ENCODE data around the gene DNAJC12. TPM values are rescaled to one million over a fixed set of nuclear protein-coding genes. Genes with fewer than 3 reads are reported as not detected.
"Not testable (repeated sequence)": the region's sequence is repeated elsewhere in the genome, so short reads cannot be mapped to it uniquely, and the experiment has no call there.

DNAJC12 gene
- total RNA-seq, 4 donors from 2014 or later: 8.6 to 15.0 (median 11.9) TPM

- DNase-seq (peak in 1 of 2 donors; percentile 16), ATAC-seq (peak; percentile 55 to 67)
- no peaks in the 10 kb centered on the region for H3K9me3 ChIP-seq
- no peaks in the 10 kb centered on the region for H3K27me3 ChIP-seq
- in situ Hi-C loops (cut with MboI; ENCODE audit: low sequenced_read_pairs in 4 of 4): loop anchor here in 2 of 4 donors (10.0 to 25.0 kb wide), 3 partner anchors 178 to 453 kb away; partner anchors contain the start of genes HERC4 (in 1 of the 2), HNRNPH3 (in 1 of the 2) and PBLD (in 1 of the 2)
- intact Hi-C loops (cut with DNase I; ENCODE audit: low total_unique reads): loop anchor here (1.0 to 10.0 kb wide), 6 partner anchors 28 to 447 kb away; partner anchors contain the start of gene HERC4
- TF ChIP-seq CTCF (IDR thresholded peaks at IDR 0.05 in 4 of 5, conservative IDR thresholded peaks at IDR 0.05 in 1 of 5) (no peak), POLR2A (IDR thresholded peaks at IDR 0.05) (no peak)
- H3K36me3 ChIP-seq: peaks cover 0 to 23% of the 10 kb centered on the region in 2 donors
- H3K27ac ChIP-seq: peak overlapping the region; percentile 87 to 96 (median 94)
- H3K4me3 ChIP-seq: peak overlapping the region; percentile 74 to 86 (median 79)
- peaks cover 18% of the 10 kb centered on the region in 2 donors for H3K4me1 ChIP-seq
Measured at GRCh38 chr10:67883710-67884312, 45.8 kb upstream of the DNAJC12 start.

- Histone ChIP-seq H3K9me3 (no peaks in the 10 kb centered on the region), H3K4me3 (no peak overlapping the region), H3K36me3 (no peaks in the 10 kb centered on the region), H3K4me1 (no peaks in the 10 kb centered on the region), H3K27me3 (no peaks in the 10 kb centered on the region), H3K27ac (no peak overlapping the region)
- no peak for ATAC-seq
- no peak for TF ChIP-seq CTCF (IDR thresholded peaks at IDR 0.05 in 4 of 5, conservative IDR thresholded peaks at IDR 0.05 in 1 of 5)
- no peak for TF ChIP-seq POLR2A (IDR thresholded peaks at IDR 0.05)
- intact Hi-C loops (cut with DNase I; ENCODE audit: low total_unique reads): no loop called here
- DNase-seq: no peak
- in situ Hi-C loops (cut with MboI; ENCODE audit: low sequenced_read_pairs in 4 of 4): loop anchor here in 2 of 4 donors (25.0 kb wide), 2 partner anchors 184 to 459 kb away; partner anchors contain the start of genes HNRNPH3 (in 1 of the 2) and PBLD (in 1 of the 2)
Measured at GRCh38 chr10:67878133-67878532, 40.1 kb upstream of the DNAJC12 start.

- H3K4me3 ChIP-seq; H3K4me1 ChIP-seq; H3K9me3 ChIP-seq; ATAC-seq; DNase-seq; intact Hi-C loops (cut with DNase I; ENCODE audit: low total_unique reads); H3K36me3 ChIP-seq; H3K27ac ChIP-seq; H3K27me3 ChIP-seq: not testable (repeated sequence)
- in situ Hi-C loops (cut with MboI; ENCODE audit: low sequenced_read_pairs in 4 of 4): loop anchor here in 2 of 4 donors (25.0 kb wide), 2 partner anchors 185 to 460 kb away; partner anchors contain the start of genes HNRNPH3 (in 1 of the 2) and PBLD (in 1 of the 2)
Measured at GRCh38 chr10:67877421-67877820, 39.4 kb upstream of the DNAJC12 start.

GRCh38 chr10:67875340-67876238 lies 37.6 kb upstream of the DNAJC12 start:
- Histone ChIP-seq H3K4me1 (no peaks in the 10 kb centered on the region), H3K27ac (no peak overlapping the region), H3K27me3 (no peaks in the 10 kb centered on the region), H3K9me3 (no peaks in the 10 kb centered on the region), H3K4me3 (no peak overlapping the region), H3K36me3 (no peaks in the 10 kb centered on the region)
- no peak for DNase-seq
- intact Hi-C loops (cut with DNase I; ENCODE audit: low total_unique reads) (no loop called here), in situ Hi-C loops (cut with MboI; ENCODE audit: low sequenced_read_pairs in 4 of 4) (loop anchor here in 2 of 4 donors (25.0 kb wide), 2 partner anchors 187 to 462 kb away; partner anchors contain the start of genes HNRNPH3 (in 1 of the 2) and PBLD (in 1 of the 2))
- ATAC-seq: no peak
- TF ChIP-seq POLR2A (IDR thresholded peaks at IDR 0.05): no peak

GRCh38 chr10:67869996-67870395 lies 32.0 kb upstream of the DNAJC12 start:
- in situ Hi-C loops (cut with MboI; ENCODE audit: low sequenced_read_pairs in 4 of 4) (loop anchor here in 3 of 4 donors (25.0 kb wide), 1 partner anchor 442 kb away; no protein-coding TSS in a partner anchor), intact Hi-C loops (cut with DNase I; ENCODE audit: low total_unique reads) (no loop called here)
- no peak overlapping the region for H3K27ac ChIP-seq
- DNase-seq (no peak), ATAC-seq (no peak)
- H3K27me3 ChIP-seq: no peaks in the 10 kb centered on the region
- no peak overlapping the region for H3K4me3 ChIP-seq
- no peaks in the 10 kb centered on the region for H3K4me1 ChIP-seq
- TF ChIP-seq POLR2A (IDR thresholded peaks at IDR 0.05) (no peak), CTCF (IDR thresholded peaks at IDR 0.05 in 4 of 5, conservative IDR thresholded peaks at IDR 0.05 in 1 of 5) (no peak)
- H3K9me3 ChIP-seq: no peaks in the 10 kb centered on the region
- H3K36me3 ChIP-seq: no peaks in the 10 kb centered on the region
